Panc1 (cell line): Measurements from ENCODE around the gene ALG2.

Experiments used
- POLR2AphosphoS5 ChIP-seq: IDR thresholded peaks from 2 replicates; pipeline ENCODE4 v1.6.1; 2012; ENCODE audit warnings: mild to moderate bottlenecking, low read depth, low read length, moderate library complexity
- REST ChIP-seq, 2 experiments: IDR thresholded peaks; 2 replicates each; pipeline ENCODE4 v1.6.1; 2011 to 2012; ENCODE audit warnings: low read depth in 2 of 2, control low read depth in 1 of 2, low read length in 1 of 2, mild to moderate bottlenecking in 1 of 2, moderate library complexity in 1 of 2; ENCODE audit not compliant: insufficient read depth in 1 of 2
- SIN3A ChIP-seq: IDR thresholded peaks from 2 replicates; pipeline ENCODE4 v1.6.1; 2012; ENCODE audit warnings: low read depth, mild to moderate bottlenecking, low read length, moderate library complexity, borderline replicate concordance; ENCODE audit not compliant: insufficient read depth
- TCF7L2 ChIP-seq: IDR thresholded peaks from 2 replicates; pipeline ENCODE4 v1.6.1; 2011; ENCODE audit warnings: mild to moderate bottlenecking, low read depth, low read length, inconsistent platforms
- TF ChIP-seq, protein P1 (sequence below): fragments of 450-650 bp; IDR thresholded peaks from 2 replicates; pipeline ENCODE4 v1.5.1; 2017; ENCODE audit warnings: mild to moderate bottlenecking

GRCh38 chr9:99181621-99182020 is 40.1 kb downstream of the ALG2 start:
- no peak for TF ChIP-seq REST (IDR thresholded peaks at IDR 0.05; ENCODE audit: insufficient read depth in 1 of 2, low read depth in 2 of 2, low read length in 1 of 2)
- TF ChIP-seq, protein P1, sequence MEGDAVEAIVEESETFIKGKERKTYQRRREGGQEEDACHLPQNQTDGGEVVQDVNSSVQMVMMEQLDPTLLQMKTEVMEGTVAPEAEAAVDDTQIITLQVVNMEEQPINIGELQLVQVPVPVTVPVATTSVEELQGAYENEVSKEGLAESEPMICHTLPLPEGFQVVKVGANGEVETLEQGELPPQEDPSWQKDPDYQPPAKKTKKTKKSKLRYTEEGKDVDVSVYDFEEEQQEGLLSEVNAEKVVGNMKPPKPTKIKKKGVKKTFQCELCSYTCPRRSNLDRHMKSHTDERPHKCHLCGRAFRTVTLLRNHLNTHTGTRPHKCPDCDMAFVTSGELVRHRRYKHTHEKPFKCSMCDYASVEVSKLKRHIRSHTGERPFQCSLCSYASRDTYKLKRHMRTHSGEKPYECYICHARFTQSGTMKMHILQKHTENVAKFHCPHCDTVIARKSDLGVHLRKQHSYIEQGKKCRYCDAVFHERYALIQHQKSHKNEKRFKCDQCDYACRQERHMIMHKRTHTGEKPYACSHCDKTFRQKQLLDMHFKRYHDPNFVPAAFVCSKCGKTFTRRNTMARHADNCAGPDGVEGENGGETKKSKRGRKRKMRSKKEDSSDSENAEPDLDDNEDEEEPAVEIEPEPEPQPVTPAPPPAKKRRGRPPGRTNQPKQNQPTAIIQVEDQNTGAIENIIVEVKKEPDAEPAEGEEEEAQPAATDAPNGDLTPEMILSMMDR = no peak
- no peak for TF ChIP-seq POLR2AphosphoS5
- no peak for TF ChIP-seq TCF7L2
- no peak for TF ChIP-seq SIN3A
